GM12872 (cell line): ENCODE results near the gene AAK1.

Source experiments
- TF ChIP-seq, protein P1 (sequence below): IDR thresholded peaks from 3 replicates; pipeline ENCODE4 v1.5.1; 2011; ENCODE audit warnings: low read depth, mild to moderate bottlenecking, low read length, moderate library complexity; ENCODE audit not compliant: insufficient read depth

The AAK1 gene

DNA sequence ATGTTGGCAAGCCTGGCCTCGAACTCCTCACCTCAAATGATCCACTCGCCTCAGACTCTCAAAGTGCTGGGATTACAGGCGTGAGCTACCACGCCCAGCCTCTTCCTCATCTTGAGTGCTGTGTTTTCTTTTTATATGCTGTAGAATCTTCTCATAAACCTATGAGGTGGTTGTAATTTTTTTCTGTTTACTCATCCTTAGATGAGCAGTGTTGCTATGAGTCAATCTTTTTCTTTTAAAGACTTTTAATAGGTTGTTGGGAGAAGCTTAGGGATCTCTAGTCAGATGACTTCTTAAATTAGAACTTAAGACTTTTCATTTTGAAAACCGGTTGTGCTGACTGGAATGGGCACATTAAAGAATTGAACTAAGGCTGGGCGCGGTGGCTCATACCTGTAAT, 8.7 kb upstream of the AAK1 start:
- TF ChIP-seq, protein P1, sequence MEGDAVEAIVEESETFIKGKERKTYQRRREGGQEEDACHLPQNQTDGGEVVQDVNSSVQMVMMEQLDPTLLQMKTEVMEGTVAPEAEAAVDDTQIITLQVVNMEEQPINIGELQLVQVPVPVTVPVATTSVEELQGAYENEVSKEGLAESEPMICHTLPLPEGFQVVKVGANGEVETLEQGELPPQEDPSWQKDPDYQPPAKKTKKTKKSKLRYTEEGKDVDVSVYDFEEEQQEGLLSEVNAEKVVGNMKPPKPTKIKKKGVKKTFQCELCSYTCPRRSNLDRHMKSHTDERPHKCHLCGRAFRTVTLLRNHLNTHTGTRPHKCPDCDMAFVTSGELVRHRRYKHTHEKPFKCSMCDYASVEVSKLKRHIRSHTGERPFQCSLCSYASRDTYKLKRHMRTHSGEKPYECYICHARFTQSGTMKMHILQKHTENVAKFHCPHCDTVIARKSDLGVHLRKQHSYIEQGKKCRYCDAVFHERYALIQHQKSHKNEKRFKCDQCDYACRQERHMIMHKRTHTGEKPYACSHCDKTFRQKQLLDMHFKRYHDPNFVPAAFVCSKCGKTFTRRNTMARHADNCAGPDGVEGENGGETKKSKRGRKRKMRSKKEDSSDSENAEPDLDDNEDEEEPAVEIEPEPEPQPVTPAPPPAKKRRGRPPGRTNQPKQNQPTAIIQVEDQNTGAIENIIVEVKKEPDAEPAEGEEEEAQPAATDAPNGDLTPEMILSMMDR: no peak

DNA sequence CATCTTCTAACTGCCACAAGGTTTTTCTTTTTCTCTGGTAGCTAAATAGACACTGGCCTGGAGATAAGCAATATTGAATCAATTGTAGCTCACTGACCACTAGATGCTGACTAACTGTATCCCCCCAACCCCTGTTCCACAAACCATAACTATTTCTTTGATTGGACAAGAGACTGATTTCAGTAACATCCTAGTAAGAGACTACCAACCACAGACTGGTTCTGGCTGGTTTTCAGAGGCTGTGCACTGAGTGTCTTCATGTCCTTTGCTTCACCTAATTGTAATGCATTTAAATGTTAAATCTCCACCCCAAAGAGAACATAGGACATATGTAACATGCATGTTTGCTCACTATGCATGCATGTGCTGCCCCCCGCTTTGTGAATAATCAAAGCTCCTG, 3.2 kb upstream of the AAK1 start:
- TF ChIP-seq, protein P1: no peak

DNA sequence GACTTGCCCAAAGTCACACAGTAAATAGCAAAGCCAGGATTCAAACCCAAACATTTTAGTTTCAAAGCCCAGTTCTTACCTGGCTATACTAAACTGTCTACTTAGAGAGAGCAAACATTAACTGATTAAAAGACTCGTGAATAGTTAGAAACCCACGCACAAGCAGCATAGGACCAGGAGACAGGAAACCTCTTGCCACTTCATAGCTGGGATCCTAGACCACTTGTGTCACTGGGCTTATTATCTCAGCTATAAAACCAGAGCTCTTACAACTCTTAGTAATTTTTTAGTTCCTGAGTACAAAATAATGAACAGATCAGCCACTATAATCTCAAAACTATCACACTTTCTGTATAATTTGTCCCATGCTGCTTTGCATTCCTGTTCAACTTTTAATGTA, 2.4 kb upstream of the AAK1 start:
- TF ChIP-seq, protein P1: no peak

DNA sequence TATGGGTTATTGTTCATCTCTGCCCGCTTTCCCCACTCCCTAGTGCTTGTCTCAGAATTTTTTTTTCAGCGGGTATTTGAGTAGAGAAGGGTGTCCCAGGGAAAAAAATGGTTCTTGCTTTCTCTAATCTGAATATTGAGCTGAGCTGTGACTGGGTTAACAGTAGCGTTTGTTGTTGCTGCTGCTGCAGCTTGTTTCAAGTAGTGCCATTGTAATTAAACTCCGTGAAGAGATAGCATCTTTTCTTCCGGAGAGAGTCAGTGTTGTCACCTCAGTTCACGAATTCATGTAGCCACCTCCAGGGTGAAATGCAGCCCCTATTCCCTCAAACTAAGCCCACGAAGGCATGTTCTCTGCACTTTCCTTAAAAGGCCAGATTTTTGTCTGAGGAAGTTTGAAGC, 1.5 kb upstream of the AAK1 start:
- TF ChIP-seq, protein P1: no peak

DNA sequence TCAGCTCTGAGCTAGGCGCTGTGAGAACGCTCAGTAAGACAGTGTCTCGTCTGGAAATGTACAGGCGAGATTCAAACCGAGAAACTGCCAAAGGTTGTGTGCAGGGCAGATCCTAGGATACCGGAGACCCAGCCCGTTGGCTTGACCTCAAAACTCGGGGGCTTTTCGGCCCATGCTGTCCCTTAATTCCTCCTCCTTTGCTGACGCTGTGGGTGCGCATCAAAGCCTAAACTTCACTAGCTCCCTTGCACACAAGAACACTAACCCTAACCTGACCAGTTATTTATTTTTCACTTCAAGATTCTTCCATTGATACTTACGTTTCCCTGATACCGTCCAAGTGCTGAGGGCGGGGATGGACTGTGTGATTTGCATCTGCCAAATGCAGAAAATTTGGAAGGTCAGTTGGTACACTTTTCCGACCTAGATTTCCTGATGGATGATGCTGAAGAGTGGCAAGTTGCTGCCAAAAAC, 1.0 kb upstream of the AAK1 start:
- TF ChIP-seq, protein P1: no peak

DNA sequence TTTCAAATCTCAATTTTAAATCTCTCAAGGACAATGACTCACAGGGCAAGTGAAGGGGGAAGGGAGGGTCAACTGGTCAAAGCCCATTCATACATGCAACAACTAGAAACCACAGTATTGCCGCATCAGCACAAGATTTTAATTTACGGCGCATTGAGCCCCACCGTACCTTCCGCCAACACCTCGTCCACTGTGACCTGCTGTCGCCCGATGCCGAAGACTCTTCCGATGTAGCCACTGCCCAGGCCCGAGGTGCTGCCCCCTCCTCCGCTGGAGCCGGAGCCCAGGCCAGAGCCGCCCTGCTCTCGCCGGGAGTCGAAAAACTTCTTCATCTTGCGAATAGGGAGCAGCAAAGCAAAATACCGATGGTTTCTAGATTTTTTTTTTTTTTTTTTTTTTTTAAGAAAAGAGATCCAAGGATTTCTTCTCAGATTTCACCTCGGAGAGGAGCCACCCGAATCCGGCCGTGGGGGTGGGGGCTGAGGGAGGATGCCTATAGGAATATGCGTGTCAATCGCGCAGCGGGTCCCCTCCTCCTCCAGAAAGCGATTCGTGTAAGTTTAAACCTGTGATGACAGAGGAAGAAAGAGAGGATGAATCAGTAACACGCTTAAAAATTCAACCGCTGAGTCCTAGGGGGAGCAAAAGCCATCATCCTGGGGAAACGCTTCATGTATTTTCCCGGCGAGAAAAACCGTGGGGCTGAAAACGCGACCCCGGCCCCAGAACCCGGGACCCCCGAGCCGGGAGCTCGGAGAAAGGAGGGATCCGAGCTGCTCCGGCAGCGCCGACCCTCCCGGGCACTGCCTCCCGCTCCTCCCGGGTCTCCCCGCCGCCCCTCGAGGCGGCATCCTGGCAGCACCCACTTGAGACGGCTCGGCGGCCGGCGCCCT, 584 bp downstream of the AAK1 start:
- TF ChIP-seq, protein P1: no peak

DNA sequence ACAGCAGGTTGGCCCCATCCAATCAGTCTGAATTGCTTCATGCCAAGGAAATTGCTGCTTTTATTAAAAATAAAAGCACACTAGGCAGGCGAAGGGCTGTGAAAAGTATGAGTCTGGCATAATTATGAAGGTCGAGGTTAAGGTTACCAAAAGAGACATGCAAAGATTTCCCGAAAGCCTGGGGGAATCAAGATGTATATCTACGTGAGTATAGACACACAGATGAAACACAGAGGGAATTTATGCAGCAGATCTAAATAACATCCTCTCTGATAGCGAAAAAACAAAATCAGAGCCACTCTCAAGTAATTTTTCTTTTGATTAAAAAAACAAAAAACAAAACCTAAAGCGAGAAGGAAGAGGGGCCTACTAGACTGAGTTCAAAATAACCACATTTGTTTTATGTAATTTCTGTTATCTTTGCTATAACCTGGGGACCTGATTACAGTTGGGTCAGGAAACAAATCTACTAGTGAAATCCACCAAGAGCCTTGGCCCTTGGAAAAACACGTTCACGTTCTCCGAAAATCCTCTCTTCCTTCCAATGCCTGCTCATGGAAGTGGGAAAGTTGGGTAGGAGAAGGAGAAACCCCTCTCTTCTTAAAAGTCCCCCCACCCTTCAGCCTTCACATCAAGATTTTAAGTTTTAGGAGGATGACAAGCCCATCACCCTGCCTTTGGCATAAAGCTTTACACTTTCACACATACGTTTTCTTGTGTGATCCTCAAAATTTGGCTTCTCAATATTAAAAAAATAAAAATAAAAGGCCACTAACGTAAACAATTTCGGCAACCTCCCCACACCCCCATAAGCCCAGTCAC, 1.4 kb downstream of the AAK1 start:
- TF ChIP-seq, protein P1: no peak
